HL-60/S4 (cell line): Measurements from ENCODE around the gene ANKUB1.

Source experiments
- in situ Hi-C: fragments of 300-500 bp; cut with MboI; formaldehyde crosslinking; loops from 2 replicates; pipeline ENCODE4 v1.14.3; 2022; ENCODE audit warnings: low sequenced_read_pairs

The ANKUB1 gene

DNA sequence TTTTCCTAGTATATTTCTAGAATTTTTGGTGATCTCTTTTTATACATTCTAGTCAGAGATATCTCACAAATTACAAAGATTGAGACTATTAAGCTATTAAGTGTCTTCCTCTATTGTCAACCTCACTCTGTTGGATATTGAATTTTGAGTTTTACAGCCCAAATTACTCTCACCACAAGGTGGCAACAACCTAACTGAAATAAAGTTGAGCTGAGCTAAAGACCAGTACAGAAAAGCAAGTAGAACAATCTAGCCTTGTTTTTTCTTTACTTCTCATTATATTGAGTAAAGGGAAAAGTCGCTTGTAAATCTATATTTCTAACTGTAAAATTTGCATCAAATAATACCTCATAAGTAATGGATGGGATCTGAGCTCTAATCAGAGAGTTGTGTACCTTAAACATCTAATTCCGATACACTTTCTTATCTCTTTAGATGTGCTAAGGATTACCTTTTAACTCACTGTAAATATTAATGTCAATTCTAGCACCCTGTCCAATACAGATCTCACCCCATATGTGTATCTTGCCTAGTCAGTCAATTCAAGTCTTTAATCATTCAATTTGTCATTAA lies 26.5 kb downstream of the ANKUB1 start:
- in situ Hi-C loops: no loop called here

DNA sequence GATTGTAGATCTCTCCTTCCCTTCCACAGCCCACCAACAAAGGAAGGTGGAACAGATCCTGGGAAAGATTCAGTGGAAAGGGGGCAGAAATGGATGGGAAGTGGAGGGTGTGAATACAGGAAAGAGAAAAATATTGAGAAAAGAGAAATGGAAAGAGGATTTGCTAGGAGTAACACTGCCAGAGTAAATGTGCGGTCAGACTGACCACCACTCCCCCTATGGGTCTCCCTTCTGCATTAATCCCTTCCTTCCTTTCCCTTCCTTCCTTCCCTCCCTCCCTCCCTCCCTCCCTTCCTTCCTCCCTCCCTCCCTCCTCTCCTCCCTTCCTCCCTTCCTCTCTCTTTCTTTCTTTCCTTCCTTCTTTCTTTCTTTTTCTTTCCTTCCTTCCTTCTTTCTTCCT lies 28.1 kb downstream of the ANKUB1 start:
- in situ Hi-C loops: no loop called here

DNA sequence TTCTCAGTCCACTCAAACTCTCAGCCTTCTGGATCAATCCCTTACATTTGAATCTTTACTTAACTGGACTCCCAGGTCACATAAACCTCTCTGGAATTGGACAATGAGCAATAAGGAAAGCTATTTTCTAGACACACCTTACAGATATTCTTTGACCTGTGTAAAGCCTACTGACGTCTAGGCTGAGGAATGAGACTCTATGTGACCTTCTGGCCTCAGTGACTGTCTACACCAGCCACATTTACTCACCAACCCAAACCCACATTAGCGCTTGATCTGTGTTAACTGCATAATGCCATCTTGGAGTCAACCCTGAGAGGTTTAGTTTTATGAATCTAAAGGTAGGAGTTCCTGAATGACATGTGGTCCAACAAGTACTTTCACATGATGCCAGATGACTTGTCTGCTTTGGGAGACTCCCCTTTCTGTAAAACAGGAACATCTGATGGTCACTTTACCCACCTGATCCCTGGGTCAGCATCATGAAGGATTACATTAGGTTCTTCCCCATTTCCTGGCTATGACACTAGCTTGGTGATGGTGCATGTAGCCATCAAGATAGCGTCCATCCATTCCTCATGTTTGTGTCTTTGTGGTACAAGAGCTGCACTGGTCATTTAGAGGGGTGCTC lies 28.7 kb downstream of the ANKUB1 start:
- in situ Hi-C loops: no loop called here

DNA sequence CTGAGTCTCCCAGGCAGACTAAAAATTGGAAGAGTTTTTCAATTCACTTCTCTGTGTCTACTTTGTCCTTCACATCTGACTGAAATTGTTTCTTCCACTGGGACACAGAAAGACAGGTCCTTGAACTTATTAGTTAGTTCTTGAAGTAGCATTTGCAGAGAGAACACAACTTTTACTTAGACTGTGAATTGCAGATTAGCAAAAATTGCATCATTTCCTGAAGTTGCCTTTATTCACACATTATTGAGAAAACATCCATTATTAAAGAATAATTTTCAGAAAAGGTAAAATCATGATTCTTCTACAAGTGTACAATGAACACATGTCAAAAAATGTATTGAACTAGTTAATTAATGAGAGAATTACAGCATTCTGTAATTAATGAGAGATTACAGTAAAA lies 38.6 kb downstream of the ANKUB1 start:
- in situ Hi-C loops: no loop called here

DNA sequence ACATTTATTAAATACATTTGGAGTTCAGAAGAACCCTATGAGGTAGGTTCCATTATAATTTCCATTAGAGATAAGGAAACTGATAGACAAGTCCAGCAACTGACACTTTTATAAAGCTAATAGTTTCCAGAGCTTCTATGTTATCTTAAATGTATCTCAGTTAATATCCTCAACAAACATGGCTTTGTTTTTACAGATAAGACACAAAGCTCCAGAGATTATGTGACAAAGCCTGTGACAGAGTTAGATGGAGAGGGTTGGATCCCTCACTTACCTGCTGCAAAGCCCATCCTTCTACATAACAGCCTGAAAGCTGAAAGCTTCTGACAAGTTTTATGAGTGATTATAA lies 39.6 kb downstream of the ANKUB1 start:
- in situ Hi-C loops: no loop called here

DNA sequence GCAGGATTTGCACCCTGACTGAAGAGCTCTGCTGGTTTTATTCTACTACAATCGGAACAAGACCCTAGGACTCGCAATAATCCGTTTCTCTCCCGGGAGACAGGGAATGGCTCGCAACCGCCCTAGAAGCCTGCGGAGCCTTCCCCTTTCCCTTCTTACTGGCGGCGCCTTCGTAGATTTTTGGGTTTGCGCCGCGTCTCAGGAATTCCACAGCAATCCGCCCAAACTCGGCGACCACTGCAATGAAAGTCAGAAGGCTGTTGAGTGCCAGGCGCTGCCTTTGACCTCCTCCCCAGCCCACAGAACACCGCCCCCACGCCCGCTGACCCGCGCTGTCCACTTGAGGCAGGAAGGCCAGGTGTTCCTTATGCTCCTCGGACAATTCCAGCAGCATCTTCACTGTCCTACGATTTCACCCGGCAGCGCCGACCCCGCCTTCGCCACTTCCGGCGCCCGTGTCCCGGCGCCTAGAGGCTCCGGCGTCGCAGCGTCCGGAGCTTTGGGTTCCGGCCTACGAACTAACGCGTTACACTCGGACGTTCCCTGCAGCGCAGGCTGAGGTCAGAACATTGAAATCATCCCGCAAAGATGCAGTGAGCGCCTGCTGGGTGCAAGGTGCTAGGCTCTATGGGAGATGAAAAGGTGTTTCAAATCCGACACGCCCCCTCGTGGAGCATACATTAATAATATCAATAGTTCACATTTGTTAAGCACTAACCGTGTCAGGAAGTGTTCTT lies 40.1 kb downstream of the ANKUB1 start, which contains the start of gene COMMD2:
Gene COMMD2, minus strand, starts transcription at position 439 of the 737 bp plus-strand sequence. Its CDS starts 45 bp downstream, at position 394.
- in situ Hi-C loops: no loop called here

DNA sequence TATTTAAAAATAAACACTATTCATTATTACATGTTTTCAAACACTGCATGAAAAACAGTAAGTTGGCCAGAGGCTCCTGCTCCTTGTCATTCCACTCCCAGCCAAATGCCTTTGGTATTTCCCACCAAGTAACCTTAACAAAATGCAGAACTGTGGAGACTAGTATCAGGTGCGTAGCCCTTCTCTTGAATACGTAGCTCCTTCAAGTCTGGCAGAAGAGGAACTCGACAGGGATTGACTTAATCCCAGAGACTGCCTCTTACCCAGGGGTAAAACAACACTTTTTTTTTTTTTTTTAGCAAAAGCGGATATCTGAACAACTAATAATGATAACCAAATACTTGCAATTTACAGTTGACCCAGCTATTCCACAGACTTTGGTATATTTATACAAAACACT lies 40.8 kb downstream of the ANKUB1 start:
- in situ Hi-C loops: no loop called here

DNA sequence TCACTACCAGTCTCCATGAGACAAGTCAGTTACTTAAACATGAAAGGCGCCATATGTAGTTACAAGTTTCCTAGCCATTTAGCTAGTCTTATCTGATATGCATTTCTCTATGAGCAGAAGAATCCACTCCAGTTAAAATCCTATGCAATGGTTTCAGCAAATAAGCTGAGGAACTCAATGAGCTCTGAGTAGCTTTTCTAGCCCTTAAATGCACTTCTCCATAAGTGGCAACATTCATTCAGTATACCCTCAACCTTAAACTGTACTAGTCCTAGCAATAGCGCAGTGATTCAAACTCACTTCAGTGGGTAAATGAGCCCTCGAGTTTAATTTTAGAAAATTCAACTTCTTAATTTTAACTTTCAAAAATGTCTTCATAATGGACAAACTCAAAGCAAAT lies 47.7 kb downstream of the ANKUB1 start:
- in situ Hi-C loops: no loop called here

DNA sequence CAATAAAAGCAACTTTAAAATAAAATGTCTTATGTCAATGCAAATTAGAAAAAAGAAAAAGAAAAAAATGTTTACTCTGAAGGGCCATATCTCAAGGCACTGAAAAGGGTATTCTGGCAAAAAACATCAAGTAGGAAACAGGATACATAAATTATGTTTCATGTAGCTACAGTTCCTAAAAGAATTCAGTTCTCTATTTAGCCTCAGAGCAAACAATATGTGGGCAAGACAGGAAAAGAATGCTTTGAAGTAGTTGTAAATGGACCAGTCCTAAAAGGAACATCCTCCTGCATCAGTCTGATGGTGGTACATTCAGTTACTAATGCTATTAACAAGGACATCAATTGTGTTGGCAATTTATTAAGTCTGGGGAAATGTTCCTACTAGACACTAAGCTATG lies 48.2 kb downstream of the ANKUB1 start:
- in situ Hi-C loops: no loop called here

DNA sequence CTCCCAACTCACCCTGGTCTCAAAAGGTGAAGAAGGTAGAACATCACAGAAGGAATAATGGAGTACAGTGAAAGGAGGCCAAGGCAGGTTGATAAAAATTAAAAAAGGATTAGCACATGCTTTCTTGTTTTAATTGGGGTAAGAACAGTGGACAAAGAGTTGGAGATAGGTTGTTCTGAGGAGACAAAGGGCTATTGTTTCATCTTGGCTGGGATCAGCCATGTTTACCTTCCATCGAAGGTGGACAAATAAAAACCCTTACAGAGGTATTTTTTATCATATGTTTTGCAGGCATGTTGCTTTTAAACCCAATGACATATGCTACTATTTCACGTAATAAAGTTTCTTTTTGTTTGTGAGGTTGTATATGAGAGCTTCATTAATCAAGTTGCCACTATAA lies 53.0 kb downstream of the ANKUB1 start:
- in situ Hi-C loops: no loop called here

DNA sequence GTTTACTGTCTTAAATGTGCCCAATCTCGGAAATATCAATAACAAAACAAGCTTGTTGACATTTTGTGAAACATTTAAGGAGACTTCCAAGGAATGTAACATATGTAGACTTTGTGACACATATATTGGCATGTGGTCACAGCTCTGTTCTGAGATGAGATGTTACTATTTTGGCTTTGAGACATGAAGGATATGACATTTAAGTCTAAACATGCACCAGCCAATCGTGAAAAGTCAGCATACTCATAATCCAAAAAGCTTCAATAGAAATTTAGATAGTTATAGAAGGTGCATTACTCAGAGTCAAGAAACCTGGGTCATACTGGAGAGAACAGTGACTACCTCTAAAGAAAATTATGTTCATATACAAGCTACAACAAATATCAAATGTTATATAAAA lies 53.5 kb downstream of the ANKUB1 start:
- in situ Hi-C loops: no loop called here

DNA sequence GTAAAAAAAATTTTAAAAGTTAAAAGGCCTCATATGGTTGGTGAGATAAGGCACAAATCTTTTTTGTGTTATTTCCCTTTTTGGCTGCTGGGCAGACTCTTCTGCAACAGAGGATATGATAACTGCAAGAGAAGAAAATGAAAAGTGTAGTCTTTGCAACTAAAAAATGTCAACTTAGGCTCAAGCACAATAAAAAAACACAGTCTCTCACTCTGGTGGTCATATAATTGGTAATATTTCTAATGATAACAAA lies 55.5 kb downstream of the ANKUB1 start:
- in situ Hi-C loops: no loop called here

DNA sequence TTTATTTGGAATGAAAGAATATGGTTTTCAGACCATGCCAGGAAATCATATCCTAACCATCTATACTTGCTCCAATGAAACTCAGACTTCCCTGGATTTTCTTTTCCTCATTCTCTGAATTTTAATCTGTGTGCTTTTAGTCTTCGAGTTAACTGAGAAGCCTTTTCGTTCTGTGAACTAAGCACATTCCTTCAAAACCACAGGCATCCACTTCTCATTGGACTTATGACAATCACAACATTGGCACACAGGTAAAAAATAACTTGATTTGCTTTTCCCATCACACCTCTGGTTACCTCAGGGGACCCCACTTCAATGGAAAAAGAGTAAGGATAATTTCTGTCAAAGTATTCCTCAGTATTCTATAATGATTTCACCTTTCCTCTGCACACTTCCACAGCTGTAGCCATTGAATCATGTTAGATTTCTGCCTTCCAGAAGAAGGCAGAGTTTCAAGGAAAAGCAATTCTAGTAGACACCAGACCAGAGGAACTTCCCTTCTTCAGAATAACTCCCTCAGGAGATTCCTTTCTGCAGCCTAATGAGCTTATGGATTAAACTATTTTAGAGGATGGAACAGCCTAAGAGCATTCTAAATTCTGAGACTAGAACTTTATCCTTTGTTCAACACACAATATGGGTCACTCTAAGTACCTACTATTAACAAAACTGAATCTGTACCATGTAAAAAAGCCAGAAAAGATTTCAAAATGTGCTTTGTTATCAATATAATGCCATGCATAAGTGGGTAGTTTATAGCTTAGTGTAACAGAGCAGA lies 56.0 kb downstream of the ANKUB1 start:
- in situ Hi-C loops: no loop called here

DNA sequence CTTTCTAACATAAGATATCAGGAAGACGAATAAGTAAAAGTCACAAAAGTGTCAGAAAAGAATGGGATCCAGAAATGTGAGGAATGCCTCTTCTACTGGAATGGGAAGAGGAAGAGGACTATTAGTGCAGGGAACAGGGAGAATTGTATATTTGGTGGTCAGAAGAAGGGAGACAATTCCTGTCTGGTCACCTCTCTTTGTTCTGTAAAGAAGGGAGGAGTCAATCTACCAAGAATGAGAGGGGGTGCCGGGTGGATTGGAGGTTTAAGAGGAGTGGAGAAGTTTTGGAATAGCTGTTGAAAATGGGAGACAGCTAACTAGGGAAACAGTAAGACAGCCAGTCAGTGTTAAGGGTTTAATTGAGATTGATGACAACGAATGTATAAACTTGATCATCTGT lies 60.1 kb downstream of the ANKUB1 start:
- in situ Hi-C loops: no loop called here

DNA sequence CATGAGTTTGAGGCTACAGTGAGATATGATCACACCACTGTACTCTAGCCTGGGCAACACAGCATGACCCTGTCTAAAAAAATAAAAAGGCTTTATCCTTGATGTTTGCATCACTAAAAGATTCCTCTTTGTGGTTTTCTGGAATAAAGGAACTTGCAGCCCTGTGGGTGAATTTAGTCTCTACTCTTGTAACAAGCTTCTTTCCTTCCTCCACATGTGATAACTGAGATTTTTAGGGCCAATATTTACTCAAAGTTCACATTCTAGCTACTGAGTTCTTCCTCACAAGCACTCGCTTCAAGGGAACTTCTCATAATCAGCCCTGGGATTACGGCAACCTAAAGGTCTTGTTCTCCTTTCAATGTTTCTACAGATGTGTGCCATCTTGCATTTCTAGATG lies 64.7 kb downstream of the ANKUB1 start:
- in situ Hi-C loops: no loop called here

DNA sequence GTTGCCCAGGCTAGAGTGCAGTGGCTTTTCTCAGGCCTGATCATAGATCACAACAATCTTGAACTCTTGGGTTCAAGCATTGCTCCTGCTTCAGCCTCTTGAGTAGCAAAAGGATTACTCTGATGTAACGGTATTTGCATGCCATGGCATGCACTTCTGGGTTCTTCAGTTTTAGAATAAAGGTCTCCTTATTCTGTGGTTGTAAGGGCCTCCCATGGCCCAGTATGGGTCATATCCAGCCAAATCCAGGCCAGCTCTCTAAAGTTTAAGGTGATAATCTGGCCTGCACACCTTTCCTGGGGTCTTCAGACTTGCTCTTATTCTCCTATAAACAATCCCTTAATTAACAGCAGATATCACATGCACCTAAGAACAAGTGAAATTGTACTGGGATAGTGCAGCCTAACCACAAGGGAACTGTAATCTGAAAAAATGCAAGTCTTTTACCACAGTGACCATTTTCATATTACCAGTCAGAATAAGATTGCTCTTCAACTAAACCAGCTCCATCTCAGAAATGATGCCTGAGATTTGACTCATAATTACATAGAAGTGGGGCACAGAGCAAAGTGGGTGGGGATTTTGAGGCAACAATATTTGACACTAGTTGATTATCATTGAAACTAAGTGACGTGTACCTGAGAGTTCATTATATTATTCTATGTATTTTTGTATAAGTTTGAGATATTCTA lies 65.5 kb downstream of the ANKUB1 start:
- in situ Hi-C loops: no loop called here

DNA sequence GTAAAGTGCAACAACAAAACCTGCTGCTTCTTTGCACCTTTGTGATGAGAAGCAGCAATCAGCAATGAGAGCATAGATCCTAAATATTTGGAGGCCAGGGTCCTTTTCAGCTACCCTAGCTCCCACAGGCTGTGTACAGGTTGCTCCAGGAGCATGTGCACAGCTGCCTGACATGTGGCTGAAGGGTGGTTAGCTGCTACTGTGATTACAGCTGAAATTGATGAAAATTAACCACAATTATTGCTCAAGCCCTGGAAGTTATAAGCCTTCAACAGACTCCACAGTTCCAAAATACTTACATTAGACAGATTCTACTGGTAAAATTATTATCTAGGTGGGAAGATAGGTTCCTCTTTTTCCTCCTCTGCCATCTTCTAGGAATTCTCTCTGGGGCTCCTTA lies 68.6 kb downstream of the ANKUB1 start:
- in situ Hi-C loops: no loop called here

DNA sequence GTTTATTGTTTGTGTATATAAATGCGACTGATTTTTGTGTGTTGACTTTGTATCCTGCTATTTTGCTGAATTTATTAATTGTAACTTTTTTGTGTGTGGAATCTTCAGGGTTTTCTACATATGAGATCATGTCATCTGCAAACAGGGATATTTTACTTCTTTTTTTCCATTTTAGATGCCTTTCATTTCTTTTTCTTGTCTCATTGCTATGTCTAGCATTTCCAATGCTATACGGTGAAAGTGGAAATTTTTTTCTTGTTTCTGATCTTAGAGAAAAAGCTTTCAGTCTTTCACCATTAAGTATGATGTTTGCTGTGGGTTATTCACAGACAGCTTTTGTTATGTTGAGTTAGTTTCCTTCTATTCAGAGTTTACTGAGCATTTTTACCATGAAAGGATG lies 71.4 kb downstream of the ANKUB1 start:
- in situ Hi-C loops: no loop called here

DNA sequence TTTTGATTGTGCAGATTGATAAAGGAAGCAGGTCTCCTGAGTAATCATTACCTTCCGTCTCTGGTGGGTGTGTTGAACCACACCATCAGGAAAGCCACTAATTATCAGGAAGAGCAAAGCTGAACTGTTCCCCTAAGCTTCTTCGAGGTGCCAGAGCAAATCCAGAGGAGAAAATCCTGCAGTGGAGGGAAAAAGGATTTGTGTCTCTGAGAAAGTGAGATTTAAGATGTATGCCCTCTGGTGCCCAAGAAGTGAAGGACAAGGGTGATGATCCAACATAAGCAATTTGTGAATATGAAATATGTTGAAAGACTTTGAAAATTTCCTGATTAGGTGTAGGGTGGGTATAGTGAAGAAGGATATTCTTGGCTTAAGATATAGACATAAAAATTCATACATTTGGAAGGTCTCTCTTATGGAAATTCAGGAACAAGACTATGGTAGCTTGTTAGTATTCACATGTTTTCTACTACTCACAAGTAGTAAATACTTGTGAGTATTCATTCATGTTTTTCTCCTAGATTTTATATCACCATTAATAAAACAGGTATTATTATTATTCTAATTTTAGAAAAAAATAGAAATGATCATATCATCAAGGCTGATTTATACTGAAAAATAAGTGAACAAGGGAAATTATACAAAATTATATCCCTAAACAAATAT lies 74.8 kb downstream of the ANKUB1 start:
- in situ Hi-C loops: no loop called here

DNA sequence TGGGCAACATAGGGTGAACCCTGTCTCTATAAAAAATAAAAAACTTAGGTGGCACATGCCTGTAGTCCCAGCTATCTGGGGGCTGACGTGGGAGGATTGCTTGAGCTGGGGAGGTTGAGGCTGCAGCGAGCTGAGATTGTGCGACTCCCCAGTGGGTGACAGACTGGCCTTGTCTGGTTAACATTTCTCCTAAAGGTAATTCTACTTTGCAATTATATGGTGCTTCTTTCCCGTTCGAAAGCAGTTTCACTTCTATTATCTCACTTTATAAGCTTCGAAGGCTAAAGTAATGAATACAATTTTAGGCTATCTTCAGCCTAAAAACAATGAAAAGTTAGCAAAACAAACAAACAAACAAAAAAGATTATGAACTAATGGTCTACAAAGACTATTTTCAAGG lies 75.4 kb downstream of the ANKUB1 start:
- in situ Hi-C loops: no loop called here

DNA sequence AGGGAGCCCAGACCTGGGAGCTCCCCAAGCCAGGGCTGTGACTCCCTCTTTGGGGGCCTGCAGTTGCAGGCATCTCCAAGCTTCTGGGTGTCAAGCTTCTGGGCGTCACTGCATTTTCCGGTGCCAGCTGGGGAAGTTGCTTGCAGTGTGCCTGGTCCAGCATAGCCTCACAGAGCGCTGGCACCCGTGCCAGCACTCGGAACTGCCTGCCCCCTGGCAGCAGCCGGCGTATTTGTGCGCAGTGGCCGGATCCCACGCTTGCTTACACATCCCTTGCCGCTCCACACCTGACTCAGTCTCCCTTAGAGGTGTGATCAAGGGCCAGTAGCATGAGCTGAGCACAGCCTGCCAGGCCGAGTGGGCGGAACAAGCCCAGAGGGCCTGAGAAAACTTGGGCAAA lies 77.1 kb downstream of the ANKUB1 start:
- in situ Hi-C loops: no loop called here
